Measurements from ENCODE around the gene PAPPA.

The PAPPA gene

DNA sequence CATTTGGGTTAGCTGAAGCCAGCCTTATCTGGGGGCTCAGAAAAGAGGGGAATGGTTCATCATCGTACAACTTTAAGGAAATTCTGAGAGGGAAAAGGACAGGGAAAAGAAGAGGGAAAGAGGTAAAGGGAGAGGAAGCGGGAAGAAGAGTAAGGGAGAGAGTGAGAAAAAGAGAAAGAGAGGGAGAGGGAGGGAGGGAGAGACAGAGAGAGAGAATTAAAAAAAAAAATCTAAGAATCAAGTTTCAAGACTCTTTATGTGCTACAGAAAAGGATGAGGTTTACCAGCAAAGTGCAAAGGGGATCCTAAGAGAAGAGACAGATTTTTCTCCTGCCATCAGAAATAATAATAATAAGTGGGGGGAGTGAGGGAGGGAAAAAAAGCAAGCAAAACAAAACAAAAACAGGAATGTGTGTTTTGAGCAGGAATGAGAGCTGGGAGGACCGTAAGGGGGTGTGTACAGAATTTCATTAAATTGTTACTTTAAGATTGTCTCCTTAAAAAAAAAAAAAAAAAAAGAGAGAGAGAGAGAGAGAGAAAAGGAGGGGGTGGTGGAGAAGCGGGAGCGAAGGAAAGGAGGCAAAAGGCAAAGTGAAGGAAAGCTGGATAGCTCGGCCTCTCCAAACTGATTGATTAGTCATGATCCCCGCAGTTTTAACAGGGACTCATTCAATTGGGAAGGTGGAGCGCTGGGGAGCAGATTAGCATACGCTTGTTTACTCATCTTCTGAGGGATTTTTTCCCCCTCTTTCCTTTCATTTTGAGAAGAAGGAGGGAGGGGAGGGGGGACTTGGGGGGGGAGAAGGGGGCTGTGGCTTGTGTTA is 438 bp upstream of the PAPPA start:
- DNase-seq: no peak

DNA sequence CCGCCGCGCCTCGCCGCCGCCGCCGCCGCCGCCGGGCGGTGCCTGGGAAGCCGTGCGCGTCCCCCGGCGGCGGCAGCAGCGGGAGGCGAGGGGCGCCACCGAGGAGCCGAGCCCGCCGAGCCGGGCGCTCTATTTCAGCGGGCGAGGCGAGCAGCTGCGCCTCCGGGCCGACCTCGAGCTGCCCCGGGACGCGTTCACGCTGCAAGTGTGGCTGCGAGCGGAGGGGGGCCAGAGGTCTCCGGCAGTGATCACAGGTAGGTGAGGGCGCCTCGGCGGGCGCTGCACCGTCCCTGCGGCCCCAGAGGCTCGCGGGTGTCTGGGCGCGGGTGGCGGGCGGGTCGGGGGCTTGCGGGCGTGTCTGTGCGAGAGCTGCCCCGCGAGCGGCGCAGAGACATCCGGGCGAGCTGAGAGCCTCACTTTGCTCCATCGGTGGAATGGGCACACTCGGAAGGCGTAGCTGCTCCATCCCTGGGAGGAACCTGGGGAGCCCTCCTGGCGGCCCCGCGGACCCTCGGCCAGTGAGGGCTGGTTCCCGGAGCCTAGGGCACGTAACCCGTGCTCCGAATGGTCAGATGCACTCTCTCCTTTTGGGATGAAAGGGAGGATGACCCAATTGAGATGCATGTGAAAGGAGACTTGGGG is 864 bp downstream of the PAPPA start:
- no peak for DNase-seq

DNA sequence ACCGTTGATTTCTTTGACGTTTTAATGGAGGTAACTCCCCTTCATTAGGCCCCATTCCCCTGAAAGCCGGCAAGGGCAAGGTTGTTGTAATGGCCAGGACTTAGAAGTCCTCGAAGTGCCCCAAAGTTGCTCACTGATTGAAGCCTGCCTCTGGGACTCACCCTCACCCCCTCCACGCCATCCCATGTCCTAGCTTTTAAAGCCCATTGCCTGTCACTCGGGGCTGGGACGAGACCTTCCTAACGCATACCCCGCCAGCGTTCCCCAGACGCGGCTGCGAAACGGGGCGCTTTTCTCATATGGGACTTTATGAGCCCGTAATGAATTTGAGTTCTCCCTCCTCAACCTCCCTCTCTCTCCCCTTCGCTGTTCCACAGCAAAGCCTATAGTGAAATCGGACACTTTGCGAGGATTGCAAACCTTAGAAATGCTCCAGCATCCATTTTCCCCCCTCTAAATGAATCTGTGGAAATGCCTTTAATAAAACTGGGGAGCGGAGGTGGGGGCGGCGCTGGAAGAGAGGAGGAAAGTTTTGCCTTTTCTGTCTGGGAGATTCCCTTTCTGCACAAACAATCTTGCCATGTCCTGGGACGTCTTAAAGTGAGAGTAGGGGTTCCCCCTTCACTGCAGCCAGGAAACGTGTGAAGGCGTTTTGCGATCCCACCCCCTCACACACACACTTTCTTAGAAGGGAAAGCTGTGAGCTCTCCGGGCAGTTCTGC is 1.5 kb downstream of the PAPPA start:
- DNase-seq: no peak

- DNase-seq: no peak
These were observed 2.1 kb downstream of the PAPPA start for GRCh38 chr9:116155698-116156039.

DNA sequence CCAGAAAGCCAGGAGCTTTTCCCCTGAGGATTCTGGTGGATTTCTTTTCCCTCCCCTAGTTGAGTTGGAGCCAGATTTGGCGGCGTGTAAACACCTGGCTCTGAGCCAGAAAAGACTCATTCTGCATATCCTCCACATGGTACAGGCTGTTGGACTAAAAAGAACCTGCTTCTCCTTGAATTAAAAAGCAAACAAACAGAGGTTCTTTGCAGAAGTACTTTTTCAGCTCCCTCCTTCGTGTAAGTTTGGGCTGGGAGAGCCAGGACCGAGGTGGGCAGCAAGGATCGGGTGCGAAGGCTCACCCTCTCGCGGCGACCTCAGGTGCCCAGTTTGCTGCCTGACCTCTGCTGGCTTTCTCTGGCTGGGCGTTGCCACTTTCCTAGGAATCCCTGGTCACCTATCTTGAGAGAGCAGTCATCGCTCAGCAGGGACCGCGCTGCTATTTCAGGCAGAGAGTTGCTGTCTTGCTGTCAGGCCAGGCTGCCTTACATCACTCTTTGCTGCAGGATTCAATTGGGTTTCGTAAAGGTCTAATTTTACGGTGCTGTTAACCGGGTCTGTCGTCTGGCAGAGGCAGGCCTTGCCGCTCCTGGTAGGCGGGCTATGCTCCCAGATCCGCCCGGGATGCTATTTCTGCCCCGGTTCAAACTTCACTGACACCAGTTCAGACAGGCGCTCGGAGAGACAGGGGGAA is 3.2 kb downstream of the PAPPA start:
- DNase-seq: no peak

- DNase-seq: no peak
These were observed 4.0 kb downstream of the PAPPA start for GRCh38 chr9:116157436-116158138.

DNA sequence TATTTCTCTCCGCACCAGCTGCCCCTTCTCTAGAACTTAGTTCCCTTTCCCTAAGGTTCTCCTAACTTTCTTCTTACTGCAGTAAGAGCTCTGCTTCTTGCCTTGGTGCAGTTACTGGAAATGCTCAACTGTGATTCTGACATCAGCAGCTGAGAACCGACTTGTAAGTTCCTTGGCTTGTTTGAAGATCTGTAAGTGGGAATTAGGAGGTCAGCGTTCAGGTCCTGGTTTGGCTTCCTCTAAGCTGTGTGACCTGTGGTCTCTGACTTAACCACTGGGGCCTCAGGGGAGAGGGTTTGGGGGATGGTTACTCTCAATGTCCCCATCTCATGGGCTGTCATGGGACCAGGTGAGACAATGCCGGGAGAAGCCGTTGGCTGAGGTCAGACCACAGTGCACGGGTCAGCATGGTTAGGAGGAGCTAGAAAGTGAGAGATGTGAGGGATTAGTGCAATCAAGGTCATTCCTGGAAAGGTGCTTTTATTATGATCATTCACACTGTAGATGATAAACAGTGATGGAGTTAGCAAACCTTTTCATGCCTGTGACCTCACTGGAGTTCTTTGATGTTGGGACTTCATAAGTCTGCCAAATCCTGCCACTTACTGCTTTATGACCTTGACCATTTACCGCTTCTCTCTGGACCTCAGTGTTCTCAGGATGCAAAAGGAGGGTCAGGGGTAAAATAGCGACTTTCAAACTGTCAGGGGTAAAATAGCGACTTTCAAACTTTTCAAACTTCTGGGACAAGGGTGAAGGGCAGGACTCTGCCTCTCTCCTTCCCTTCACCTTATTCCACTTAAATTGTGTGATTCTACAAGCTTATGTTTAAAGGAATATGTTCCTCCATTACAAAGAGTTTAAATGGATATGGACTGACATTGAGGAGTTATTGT is 7.3 kb downstream of the PAPPA start:
- no peak for DNase-seq

DNA sequence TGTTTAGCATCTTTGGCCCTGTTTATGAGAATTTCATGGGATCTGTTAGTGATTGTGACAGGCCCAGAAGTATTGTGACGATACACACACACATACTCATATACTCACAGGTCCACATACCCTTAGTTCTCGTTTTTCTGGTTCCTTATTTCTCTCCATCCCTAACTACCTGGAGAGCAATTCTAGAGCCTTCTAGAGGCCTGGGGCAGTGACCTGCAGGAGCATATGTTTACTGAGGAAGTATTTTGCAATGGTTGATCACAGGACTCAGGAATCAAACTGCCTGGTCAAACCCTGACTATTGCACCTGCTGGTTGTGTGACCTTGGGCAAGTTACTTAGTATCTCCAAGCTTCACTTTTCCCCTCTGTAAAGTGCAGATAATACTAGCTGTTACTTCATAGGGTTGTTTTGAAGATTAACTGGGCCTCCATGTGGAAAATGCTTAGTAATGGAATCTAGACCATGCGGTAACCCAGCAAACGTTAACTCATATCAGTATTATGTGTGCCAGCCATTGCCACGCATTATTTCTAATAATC is 8.7 kb downstream of the PAPPA start:
- no peak for DNase-seq

- DNase-seq: no peak
These were observed 9.9 kb downstream of the PAPPA start for GRCh38 chr9:116163293-116164055.

GRCh38 chr9:116165912-116166311 is 12.3 kb downstream of the PAPPA start:
- DNase-seq: no peak

GRCh38 chr9:116166713-116167112 is 13.1 kb downstream of the PAPPA start:
- DNase-seq: no peak

- no peak for DNase-seq
These were observed 14.6 kb downstream of the PAPPA start for GRCh38 chr9:116168231-116168630.

GRCh38 chr9:116172216-116172615 is 18.6 kb downstream of the PAPPA start:
- DNase-seq: no peak

DNA sequence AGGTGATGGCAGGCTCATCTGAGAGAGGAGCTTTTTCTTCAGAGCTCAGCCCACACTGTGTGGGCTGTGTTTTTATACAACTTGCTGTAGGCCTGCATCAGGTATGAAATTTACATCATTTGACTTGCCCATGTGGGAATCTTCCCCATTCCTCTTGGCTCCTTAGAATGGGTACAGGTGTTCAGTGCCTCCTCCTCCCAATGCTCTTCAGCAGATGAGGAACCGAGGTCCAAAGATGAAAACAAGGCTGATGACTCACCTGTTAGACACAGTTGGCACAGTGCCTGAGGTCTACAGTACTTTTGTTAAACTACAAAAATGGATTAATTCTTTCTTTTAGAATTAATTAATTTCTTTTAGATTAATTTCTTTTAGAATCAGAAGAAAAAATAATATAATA is 20.8 kb downstream of the PAPPA start:
- DNase-seq: no peak

DNA sequence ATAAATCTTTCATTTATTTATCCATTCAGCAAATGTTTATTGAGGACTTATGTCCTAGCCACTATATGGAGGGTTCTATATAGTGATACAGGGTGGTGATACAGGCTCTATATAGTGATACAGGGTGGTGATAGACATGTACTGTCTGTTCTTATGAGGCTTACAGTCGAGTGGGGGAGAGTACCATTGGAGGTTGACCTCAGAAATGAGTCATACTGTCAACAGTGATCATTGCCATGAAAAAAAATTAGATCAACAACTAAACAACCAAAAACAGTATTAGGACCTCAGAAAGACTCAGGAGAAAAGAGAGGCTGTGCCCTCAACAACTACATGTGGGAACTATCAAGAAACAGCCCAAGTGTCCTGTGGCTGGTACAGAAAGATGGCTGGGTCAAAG is 22.0 kb downstream of the PAPPA start:
- no peak for DNase-seq

- DNase-seq: no peak
These were observed 25.1 kb downstream of the PAPPA start for GRCh38 chr9:116178481-116179211.

GRCh38 chr9:116179568-116179967 is 26.0 kb downstream of the PAPPA start:
- DNase-seq: no peak

- DNase-seq: no peak
These were observed 28.4 kb downstream of the PAPPA start for GRCh38 chr9:116181853-116182610.

DNA sequence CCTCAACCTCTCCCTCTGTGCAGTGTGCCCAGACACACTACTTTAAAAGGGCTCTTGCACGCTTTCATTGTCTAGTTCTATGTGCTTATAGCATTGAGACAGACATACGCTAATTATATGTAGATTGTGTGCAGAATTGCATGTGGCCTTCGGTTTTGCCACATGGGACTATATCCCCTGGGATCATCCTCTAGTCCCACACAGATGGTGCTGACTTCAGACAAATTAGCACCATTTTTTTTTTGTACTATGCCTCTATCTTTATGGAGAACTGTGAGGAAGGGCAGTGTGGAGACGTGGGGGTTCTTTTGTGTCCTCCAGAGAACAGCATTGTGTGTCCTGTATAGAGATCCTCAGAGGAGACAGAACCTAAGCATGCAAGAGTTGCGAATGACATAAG is 29.3 kb downstream of the PAPPA start:
- no peak for DNase-seq
